Activated gamma-delta T cell treated with Interleukin-2 at 50 U/mL for 16 hours (primary cell): ENCODE data around the gene YWHAG.
"Not testable (repeated sequence)": the region's sequence is repeated elsewhere in the genome, so short reads cannot be mapped to it uniquely, and the experiment has no call there.

Source experiments
- DNase-seq: peaks from one replicate; pipeline ENCODE4 v3.0.0-alpha.2; 2020

The YWHAG gene

DNA sequence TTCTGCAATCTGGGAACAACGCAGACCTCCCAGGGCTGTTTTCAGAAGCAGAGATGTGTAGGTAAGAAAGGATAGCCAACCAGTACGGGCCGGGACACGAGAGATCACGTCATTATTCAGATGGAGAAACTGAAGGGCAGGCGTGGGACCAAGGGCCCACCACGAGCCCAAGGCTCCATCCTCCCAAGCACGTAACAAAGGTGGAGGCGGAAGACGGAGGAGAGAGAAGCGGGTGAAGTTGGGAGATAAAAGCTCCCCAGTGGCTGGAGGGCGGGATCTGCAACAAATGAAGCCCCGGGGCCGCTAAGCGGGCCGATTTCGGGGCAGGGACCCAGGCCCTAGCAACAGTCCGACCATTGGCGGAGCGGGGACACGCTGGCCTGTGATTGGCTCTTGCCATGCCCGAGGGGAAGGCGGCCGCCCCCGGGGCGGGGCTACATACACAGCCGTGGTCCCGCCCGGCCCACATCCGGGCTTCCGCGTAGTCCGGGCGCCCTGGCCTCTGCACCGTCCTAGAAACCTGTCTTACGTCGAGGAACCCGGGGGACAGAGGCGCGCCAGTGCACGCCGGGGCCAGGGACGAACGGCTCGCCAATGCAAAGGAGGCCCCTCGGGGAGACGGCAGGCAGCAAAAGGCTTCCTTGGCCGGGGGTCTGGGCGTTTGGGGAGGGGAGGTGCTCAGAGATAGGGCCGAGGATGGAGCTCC lies 40.9 kb downstream of the YWHAG start:
- peak; percentile 97 for DNase-seq

DNA sequence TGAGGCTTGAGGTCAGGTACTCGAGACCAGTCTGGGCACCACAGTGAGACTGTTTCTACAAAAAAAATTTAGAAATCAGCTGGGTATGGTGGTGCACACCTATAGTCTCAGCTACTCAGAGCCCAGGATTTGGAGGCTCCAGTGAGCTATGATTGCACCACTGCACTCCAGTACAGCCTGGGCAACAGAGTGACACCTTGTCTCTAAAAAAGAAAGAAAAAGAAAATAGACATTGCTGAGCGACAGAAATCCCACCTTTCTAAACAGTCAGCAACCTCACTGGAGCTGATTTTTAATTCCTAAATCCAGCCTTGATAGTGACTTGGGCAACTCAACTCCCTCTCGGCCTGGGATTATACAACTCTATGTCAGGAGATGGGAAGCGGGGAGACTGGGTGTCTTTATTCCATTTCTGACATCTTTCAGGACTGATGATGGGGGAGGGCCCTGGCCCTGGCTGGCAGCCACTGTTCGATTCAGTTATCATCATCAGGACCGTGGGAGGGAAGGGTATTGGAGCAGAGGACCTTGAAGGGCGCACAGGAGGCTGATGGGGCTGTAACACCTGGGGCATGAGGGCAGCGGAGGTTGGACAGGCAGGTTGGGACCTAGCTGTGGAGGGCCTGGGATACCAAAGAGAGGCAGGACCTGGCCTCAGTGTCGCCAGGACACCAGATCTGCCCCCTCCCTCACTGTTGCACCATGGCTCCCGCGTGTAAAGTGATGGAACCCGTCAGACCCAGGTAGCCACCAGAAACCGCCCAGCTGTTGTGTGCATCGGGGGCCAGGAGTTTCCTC lies 41.6 kb downstream of the YWHAG start:
- no peak for DNase-seq

DNA sequence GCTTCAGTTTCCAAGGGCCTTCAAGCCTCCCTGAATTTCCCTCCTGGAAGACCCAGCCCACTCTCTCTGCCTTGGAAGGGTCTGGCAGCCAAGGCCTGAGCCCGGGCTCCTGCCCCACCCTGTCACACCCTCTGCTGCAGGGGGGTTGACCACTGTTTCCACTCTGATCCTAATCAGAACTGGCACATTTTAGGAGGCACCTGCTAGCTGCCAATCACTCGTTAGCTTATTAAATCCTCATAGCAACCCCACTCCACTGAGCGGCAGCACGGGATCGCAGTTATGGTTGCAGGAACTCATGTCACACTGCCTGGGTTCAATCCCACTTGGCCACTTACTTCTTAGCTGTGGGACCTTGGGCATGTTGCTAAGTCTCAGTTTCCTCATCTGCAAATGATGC lies 43.4 kb downstream of the YWHAG start:
- DNase-seq: no peak

DNA sequence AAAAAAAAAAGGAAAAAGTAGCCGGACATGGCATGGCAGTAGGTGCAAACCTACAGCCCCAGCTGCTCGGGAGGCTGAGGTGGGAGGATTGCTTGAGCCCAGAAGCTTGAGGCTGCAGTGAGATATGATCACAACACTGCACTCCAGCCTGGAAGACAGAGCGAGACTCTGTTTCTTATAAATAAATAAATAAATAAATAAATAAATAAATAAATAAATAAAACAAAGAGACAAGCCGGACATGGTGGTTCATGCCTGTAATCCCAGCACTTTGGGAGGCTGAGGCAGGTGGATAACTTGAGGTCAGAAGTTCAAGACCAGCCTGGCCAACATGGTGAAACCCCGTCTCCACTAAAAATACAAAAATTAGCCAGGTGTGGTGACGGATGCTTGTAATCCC lies 44.1 kb downstream of the YWHAG start:
- DNase-seq: not testable (repeated sequence)

DNA sequence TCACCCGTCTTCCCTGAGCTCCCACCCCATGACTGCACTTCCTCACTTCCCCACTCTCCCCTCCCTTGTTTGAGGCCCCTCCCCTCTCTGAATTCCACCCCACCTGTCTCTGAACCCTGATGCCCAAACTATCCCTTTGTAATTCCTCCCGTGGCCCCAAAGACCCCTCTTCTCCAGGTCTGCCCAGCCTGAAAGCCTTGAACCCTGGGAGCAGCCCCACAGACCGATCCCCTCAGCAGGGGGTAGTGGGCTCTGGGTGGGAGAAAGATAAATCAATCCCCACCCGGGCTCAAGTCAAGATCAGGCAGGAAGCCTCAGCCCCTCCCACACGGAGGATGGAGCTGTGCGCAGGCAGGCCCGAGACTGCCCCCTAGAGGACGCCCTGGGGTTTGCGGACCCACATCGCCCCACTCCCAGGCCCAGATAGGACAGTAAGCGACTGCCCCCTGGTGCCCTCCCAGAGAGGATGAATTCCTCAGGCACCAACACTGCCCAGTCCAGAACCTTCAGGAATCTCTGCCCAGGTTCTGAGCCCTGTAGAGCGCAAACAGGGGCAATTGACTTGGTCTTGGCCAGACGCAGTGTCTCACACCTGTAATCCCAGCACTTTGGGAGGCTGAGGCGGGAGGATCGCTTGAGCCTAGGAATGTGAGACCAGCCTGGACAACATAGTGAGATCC lies 44.6 kb downstream of the YWHAG start:
- DNase-seq: peak; percentile 98

DNA sequence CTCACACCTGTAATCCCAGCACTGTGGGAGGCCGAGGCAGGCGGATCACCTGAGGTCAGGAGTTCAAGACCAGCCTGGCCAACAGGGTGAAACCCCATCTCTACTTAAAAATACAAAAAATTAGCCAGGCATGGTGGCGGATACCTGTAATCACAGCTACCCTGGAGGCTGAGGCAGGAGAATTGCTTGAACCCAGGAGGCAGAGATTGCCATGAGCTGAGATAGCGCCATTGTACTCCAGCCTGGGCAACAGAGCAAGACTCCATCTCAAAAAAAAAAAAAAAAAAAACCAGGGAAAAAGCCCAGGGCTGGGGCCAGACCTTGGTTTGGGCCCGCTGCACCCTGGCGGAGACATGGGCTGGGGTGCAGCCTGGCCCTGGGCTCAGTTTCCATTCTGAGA lies 47.0 kb downstream of the YWHAG start:
- not testable (repeated sequence) for DNase-seq

DNA sequence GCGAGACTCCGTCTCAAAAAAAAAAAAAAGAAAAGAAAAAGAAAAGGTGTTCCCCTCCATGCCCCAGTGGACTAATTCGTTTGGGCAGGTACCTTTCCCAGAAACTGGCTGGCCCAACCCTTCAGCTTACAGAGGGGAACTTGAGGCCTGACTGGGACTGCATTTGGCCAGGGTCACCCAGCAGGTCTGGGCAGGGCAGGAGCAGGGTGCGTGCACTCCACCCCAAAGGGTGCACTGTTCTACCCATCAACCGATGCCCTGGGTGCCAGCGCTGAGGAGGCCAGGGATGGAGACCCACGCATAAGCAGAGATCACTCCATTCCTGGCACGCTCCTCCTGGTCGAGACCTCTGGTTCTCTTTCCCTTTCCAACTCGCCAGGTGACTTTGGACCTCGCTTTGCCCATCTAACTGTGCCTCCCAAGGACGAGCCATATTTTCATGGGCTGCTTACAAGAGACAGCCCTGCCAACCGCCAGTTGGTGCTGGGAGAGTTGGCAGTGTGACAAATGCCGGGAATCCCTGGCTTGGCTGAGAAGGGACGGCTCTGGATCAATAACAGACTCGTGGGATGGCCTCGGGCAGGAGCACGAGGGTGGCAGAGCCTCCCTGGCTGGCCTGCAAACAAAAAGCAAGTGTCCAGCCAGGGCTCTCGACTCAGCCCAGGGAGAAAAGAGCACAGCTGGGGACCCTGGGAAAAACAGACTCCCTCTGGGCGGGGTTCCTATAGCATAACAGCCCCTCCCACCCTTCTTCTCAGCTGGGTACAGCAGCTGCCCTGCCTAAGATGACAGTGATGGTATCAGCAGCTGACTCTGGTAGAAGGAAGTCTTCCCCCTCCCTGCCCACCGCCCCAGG lies 48.5 kb downstream of the YWHAG start:
- no peak for DNase-seq

DNA sequence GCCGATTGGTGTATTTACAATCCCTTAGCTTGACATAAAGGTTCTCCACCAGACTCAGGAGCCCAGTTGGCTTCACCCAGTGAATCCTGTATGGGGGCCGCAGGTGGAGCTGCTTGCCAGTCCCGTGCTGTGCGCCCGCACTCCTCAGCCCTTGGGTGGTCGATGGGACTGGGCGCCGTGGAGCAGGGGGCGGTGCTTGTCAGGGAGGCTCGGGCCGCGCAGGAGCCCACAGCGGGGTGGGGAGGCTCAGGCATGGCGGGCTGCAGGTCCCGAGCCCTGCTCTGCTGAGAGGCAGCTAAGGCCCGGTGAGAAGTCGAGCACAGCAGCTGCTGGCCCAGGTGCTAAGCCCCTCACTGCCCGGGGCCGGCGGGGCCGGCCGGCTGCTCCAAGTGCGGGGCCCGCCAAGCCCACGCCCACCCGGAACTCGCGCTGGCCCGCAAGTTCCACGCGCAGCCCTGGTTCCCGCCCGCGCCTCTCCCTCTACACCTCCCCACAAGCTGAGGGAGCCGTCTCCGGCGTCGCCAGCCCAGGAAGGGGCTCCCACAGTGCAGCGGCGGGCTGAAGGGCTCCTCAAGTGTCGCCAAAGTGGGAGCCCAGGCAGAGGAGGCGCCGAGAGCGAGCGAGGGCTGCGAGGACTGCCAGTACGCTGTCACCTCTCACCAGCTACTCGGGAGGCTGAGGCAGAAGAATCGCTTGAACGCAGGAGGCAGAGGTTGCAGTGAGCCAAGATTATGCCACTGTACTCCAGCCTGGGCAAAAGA lies 49.3 kb downstream of the YWHAG start:
- not testable (repeated sequence) for DNase-seq

DNA sequence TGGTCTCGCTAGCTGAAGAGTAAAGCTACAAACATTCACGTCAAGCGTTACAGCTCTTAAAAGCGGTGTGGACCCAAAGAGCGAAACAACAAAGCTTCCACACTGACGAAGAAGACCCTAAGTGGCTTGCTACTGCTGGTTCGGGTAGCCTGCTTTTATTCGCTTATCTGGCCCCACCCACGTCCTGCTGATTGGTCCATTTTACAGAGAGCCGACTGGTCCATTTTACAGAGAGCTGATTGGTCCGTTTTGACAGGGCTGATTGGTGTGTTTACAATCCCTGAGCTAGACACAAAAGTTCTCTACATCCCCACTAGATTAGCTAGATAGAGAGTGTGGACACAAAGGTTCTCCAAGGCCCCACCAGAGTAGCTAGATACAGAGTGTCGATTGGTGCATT lies 49.9 kb downstream of the YWHAG start:
- not testable (repeated sequence) for DNase-seq

DNA sequence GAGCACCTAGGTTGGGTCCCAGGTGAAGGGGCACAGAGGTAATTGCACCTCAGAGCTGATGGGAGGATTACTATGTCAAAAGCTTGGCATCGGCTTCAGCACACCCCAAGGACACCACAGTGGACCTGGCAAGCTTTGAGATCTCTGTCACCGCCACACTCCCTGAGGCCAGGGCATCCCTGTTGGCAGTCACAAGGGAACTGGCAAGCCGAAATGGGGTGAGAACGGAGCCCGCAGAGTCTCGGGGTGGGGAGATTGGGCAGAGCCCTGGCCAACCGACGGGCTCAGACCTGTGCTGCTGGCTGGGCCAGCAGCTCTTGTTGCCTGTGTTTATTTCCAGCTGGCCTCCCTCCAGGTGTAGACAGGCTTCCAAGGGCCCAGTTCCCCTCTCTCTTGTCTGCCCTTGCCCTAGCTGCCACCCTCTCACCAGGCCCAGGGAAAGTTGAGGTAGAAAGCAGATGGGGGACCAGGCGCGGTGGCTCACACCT lies 53.9 kb downstream of the YWHAG start:
- no peak for DNase-seq

DNA sequence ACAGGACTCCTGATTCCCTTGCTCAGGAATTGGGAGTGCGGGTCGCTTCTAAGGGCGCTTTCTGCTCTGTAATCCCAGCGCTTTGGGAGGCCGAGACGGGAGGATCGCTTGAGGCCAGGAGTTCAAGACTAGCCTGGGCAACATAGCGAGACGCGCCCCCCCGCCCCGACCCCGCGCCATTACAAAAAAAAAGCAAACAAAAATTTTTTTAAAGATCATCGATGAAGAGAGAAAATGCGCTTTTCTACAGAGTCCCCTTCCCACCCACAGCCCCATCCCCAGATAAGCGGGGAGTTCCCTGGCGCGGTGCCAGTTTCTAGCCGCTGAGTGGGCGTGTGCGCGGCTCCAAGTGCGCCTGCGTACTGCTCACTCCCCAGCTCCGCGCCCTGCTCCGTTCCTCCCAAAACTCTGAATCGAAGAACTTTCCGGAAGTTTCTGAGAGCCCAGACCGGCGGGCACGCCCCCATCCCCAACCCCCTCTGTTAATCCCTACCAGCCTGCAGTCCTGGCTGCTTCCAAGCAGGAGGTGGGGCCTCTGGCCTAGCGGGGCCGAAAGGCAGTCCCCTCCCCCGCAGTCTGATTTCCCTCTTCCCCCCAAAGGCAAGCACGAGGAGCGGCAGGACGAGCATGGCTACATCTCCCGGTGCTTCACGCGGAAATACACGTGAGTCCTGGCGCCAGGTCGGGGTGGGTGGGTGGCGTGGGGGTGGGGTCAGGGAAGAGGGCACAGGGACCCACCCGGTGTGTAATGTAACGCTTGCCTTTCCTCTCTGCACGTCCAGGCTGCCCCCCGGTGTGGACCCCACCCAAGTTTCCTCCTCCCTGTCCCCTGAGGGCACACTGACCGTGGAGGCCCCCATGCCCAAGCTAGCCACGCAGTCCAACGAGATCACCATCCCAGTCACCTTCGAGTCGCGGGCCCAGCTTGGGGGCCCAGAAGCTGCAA lies 55.3 kb downstream of the YWHAG start:
- DNase-seq: peak; percentile 67

DNA sequence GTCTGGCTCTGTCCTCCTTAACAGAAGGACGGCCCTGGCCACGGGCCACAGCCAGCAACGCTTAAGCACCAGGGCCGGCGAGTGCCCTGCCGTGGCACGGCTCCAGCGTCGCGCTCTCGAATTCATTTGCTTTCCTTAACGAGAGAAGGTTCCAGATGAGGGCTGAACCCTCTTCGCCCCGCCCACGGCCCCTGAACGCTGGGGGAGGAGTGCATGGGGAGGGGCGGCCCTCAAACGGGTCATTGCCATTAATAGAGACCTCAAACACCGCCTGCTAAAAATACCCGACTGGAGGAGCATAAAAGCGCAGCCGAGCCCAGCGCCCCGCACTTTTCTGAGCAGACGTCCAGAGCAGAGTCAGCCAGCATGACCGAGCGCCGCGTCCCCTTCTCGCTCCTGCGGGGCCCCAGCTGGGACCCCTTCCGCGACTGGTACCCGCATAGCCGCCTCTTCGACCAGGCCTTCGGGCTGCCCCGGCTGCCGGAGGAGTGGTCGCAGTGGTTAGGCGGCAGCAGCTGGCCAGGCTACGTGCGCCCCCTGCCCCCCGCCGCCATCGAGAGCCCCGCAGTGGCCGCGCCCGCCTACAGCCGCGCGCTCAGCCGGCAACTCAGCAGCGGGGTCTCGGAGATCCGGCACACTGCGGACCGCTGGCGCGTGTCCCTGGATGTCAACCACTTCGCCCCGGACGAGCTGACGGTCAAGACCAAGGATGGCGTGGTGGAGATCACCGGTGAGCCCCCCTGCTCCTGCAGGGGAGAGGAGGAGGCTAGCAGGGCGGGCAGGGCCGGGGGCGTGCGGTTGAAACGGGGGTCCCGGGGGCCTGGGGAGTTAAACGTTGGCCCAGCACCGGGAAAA lies 56.2 kb downstream of the YWHAG start, which contains the start of gene HSPB1:
TSS of gene HSPB1 (plus strand) at position 327 of the 855 bp plus-strand sequence. CDS start at position 367, 40 bp downstream.
- DNase-seq: peak; percentile 54

DNA sequence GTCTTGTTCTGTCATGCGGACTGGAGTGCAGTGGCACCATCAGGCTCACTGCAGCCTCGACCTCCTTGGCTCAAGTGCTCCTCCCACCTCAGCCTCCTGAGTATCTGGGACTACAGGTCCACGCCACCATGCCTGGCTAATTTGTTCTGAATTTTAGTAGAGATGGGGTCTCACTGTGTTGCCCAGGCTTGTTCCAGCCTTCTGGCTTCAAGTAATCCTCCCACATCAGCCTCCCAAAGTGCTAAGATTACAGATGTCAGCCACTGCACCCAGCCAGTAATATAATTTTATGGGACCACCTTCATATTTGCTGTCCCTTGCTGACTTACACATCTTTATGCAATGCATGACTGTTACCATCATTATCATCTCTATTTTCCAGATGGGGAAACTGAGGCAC lies 57.8 kb downstream of the YWHAG start:
- DNase-seq: no peak

DNA sequence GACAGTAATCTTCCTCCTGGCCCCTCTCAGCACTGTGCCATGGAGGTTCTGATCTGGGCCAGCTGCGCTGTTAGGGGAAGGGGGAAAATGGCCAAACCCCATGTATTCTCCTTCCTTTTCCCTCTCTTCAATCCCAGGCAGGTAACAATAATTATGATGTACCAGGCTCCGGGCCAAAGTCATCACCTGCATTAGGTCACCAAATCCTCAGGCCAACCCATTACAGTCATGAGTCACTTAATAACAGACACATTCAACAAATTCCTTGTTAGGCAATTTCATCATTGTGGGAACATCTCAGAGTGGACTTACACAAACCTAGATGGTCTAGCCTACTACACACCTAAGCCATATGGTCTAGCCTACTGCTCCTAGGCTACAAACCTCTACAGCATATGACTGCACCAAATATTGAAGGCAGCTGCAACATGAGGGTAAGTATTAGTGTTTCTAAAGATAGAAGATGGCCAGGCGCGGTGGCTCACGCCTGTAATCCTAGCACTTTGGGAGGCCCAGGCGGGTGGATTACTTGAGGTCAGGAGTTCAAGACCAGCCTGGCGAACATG lies 58.5 kb downstream of the YWHAG start:
- no peak for DNase-seq

DNA sequence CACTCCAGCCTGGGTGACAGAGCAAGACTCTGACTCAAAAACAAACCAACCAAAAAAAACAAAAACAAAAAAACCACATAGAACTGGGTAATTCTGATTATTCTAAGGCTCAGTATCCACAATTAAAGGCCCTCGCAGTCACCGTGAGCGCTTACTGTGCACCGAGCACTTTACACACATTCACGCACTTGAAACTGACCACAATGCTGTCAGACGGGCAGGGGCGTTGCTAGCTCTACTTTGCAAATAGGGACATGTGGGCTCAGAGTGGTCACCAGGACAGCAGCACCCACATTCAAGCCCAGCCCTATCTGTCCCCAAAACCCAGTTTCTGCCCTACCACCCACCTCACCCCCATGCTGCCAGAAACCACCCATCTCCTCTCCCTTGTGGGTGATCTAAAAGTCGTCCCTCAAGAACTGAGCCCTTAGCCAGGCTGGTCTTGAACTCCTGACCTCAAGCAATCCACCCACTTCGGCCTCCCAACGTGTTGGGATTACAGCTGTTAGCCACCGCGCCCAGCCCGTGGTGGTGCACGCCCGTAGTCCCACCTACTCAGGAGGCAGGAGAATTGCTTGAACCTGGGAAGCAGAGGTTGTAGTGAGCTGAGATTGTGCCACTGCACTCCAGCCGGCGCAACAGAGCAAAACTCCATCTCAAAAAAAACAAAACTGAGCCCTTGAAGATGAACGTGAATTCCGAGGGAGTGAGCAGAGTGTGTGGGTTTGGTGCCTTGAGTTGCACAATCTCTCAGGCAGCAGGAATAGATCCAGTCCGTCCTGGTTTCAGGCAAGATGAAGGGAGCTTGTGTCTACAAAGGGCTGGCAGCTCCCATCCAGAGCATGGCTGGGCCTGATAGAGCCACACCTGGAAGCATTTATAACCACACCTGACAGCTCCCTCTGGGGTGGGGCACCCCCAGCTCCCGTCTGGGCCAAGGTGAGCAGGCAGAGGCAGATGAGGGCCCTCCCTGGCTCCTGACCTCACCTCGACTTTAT lies 61.7 kb downstream of the YWHAG start:
- no peak for DNase-seq

DNA sequence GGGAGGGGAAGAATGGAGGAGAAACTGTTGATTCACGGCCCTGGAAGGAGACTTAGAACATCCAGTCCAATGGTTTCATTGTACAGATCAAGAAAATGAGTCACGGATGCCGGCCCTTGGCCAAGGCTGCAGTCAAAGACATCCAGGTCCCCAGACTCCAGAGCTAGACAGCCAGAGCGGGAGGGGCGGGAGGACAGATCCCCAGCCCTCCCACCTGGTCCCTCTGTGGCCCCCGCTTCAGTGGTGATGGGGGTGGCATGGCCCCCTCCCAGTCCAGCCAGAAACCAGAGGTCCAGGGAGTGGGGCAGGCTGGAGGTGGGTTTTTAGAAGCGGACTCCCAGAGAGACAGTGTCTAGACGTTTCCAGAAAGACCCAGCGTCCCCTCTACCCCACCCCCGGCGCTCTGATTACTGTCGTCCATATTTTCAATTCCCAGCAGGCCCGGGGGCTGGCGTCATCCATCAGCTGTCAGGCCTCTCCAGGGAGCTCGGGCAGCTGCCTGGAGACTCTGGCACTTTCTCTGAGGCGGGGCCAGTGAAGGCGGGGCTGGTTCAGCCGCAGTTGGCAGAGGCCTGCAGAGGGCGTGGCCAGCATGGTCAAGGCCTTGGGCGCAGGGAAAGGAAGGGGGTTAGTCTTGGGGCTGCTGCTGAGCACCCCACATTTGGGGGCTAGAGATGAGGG lies 64.3 kb downstream of the YWHAG start:
- DNase-seq: no peak

DNA sequence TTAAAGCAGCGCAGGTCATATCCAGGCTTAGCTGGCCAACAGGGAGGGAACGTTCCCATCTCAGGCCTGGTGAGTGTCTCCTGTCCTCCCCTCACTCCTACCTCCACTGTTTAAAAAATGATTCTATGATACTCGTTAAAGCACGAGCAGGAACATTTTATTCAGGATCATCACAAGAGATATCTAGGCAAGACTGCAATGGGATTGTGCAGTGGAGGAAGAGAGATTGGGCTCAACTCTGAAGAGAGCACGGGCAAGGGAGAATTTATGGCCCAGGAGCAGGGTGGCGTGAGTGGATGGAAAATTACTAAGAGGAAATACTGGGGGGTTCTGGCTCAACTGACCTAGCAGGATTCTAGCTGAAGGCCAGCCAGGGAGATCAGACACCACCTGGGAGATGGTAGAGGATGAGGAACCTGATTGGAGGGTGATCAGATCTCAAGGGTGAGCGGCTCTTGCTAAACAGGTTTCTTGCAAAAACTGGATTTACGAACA lies 65.3 kb downstream of the YWHAG start:
- no peak for DNase-seq
